Measurements from ENCODE around the gene TAB3. TPM values are rescaled to one million over a fixed set of nuclear protein-coding genes. Genes with fewer than 3 reads are reported as not detected.
A peak's percentile ranks its signal among the peaks of the same experiment; 100 is the strongest.

Gene TAB3
- total RNA-seq, 1 experiment from 2014 or later: 33.9 TPM

DNA sequence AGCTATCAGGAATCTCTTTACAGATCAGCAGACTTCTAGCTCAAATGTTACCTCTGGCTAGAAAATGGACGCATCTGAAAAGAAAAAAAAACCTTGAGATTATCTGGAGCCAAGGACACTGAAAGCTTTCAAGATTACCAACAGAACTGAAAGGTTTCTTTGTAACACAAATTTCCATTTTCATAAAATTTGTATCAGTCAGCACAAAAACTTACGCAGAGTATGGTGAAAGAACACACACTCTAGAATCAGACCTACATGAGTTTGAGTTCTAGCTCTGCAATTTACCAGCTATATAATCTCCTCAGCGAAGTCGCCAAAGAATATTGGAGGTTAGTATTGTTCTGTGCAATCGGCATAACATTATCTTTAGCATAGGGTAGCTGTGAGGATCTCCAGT lies 1.8 kb downstream of the TAB3 start:
- DNase-seq (ENCODE audit: low read depth): no peak

DNA sequence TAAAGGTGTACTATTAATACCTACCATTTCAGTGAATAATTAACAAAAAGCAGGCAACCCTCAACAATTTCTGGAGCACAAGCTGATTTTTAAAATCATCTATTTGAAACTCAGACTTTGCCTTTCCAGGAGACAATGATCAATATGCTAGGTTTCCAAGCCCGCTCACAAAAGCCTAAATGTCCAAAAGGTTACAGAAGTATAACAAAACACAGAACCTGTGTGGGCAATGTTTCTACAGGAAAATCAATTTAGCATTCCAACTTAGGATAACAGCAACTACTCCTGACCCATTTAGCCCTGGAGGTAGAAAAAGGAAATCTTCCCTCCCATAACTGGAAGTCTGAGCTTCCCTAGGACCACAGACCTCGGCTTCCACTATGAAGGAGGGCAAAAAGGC lies 3.9 kb downstream of the TAB3 start:
- DNase-seq (ENCODE audit: low read depth): no peak

DNA sequence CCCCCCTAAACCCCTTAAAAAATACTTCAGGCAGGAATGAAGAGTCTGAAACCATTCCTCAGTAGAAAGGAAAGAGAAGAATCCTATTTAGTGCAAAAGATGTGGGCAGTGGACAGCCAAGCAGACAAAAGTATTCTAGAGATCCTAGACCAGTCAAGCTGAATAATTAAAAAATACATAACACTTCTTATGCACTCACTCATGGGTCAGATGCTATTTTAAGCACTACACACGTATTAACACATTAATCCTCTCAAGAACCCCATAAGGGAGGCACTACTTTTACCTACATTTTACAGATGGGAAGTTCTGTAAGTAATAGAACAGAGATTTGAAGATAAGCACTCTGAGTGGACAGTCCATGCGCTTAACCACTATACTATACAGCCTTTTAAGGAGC lies 5.9 kb downstream of the TAB3 start:
- DNase-seq (ENCODE audit: low read depth): no peak

DNA sequence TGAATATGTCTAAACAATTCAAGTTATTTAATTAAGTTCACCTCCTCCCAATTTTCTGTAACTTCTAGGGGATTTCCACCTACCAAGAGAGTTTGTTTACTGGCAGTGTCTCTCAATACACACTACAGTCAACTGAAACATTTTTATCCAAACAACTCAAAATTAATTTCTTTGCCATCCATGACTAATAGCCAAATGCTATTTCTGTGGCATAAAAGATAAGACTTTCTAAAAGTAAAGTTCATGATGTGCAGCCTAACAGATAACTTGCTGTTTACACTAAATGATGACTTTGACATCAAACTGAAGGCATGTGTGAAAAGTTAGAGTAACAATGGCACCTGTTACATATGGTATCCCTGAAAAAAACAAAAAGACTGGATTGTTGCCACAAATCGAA lies 7.3 kb downstream of the TAB3 start:
- DNase-seq (ENCODE audit: low read depth): no peak

DNA sequence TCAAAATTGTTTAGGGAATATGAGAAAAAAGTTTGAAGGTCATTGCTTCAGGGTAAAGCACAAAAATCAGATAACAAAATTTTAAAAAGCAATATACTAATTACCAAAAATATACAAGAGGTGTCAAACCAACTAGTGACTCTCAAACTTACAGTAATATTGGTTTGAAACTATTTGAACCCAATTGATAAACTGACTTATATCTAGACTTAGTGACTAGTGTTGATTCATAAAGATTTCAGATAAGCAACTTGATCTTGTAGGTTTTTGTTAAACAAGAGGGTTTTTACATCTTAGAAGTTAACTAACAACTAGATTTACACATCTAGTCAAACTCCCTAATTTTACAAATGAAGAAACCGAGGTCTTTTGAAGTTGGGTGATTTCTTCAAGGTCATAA lies 7.7 kb downstream of the TAB3 start:
- DNase-seq (ENCODE audit: low read depth): no peak

DNA sequence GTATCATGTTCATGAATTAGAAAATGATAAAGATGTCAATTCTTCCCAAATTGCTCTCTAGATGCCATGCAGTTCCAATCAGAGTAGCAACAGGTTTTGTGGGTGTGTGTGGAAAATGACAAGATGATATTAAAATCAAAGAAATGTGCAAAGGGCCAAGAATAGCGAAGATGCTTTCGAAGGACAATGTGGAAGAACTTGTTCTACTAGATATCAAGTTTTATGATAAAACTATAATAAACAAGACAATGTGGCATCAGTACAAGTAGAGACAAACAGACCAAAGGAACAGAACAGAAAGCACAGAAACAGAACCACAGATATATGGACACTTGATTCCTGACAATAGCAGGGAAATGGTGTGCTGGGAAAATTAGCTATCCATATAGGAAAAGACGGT lies 9.0 kb downstream of the TAB3 start:
- no peak for DNase-seq (ENCODE audit: low read depth)

DNA sequence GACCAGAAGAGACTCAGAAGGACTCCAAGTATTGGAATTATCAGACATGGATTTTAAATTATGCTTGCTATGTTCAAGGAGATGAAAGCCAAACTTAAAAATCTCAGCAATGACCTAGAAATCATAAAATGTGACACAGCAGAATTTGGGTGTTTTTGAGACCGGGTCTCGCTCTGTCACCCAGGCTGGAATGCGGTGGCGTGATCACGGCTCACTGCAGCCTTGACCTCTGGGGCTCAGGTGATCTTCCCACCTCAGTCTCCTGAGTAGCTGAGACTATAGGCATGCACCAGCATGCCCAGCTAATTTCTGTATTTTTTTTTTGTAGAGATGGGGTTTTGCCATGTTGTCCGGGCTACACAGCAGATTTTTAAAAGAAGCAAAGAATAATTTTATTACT lies 12.7 kb downstream of the TAB3 start:
- no peak for DNase-seq (ENCODE audit: low read depth)

DNA sequence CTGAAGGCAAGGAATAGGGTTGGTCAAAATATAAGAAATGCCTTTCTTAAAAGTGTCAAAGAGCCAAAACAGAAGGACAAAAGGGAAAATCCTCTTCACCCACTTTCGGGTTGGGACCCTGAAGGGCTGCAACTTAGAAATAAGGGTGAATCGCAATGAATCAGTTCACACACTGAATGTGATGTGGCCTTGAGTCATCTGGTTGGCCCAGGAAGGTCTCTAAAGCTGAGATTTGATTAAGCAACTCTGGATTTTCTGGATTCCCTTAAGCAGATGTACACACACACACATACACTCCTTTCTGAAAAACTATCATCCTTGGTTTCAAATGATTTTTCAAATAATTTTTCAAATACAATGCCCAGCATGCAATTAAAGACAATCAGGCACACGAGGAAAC lies 13.1 kb downstream of the TAB3 start:
- peak; percentile 75 for DNase-seq (ENCODE audit: low read depth)

DNA sequence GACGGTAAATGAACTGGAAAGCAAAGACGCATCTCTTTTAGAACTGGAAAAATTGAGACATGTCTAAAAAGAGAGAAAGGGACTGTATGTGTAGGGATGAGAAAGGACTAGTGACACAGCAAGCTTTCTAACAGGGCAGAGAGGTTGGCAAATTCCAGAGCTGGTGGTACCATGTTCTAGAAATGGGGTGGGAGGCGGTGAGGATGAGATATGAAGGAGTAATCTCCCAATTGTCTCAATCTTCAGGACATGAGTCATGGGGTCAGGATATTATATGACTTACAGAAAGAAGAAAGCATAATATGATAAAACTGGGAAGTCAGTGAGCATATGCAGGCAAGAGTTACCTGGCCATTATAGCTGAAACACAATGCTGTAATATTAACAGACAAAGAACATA lies 14.2 kb downstream of the TAB3 start:
- DNase-seq (ENCODE audit: low read depth): no peak

DNA sequence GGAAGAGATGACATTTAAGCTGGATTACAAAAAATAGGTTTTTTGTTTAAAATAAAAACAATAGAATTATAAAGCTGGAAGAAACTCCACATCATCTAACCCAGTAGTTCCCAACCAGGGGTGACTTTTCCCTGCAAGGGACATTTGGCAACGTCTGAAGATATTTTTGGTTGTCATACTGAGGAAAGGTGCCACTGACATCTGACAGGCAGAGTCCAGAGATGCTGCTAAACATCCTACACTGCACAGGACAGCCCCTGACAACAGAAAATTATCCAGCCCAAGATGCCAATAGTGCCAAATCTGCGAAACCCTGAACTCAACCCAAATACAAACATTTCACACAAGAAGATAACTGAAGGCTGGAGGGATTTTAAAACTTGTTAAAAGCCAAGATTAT lies 18.5 kb downstream of the TAB3 start:
- no peak for DNase-seq (ENCODE audit: low read depth)

DNA sequence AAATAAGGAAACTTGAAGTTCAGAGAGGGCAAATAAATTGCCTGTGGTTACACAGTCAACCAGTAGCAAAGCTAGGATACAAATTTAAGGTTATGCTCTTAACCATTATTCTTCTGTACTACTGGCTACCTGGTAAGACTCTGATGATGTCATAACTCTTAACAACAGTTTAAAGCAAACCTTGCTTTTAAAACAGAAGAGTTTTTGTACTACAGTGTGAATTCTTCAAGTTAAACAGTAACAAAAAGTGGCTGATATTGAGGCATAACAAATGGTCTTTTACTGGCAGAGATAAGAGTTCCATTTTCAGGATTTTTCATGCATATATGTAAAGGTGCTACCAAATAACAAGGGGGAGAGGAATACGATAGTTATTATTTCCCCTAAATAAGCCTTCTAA lies 23.4 kb downstream of the TAB3 start:
- no peak for DNase-seq (ENCODE audit: low read depth)

DNA sequence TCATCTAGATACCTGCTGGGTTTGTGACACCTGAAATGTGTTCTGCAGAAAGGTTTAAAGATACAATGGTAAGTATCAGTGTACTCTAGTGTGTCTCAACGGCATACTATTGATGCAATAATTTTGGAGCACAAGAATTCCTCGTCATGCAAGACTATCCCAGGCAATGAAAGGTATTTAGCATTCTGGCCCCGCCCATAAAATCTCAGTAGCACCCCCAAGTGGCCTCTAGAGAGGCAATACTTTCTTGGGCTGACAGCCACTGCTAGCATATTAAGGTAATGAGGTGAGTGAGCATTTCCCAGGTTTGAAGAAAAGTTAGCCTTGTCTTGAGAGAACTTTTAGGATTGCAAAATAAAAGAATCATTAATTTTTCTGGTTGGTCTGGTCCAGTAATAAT lies 24.0 kb downstream of the TAB3 start:
- no peak for DNase-seq (ENCODE audit: low read depth)

DNA sequence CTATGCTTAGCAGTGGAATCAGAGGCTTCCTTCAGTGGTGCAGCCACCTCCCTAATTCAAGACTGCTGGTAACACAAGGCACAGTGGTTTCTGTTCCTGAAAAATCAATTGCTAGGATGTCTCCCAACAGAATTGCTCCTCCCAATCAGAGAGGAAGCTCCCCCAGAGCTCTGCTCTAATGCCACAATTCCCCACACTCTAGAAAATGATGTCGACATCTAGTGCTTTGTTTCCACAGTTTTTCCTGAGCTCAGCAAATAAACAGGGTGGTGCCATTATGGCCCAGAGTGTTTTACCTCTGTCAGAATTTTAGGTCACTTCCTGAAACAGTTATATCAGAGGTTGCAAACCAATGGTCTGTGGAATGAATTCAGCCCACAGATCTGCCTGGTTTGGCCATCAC lies 24.7 kb downstream of the TAB3 start:
- DNase-seq (ENCODE audit: low read depth): no peak

DNA sequence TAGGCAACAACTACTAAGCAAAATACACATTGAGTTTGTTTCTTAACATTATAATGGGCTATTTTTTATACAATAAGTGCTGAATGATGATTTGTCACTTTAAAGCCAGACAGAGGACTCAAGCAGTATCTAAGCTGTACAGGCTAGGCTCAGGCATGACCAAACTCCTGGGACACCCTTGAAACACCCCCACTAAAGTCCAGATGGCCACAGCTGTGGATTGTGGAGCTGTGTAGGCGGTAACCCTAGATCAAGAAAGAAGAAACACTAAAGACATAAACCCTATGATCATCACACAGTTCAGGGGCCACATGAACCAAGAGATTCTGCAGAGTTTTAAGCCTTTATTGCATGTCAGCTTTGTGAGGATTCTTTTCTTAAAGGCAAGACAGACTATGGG lies 25.1 kb downstream of the TAB3 start:
- no peak for DNase-seq (ENCODE audit: low read depth)

DNA sequence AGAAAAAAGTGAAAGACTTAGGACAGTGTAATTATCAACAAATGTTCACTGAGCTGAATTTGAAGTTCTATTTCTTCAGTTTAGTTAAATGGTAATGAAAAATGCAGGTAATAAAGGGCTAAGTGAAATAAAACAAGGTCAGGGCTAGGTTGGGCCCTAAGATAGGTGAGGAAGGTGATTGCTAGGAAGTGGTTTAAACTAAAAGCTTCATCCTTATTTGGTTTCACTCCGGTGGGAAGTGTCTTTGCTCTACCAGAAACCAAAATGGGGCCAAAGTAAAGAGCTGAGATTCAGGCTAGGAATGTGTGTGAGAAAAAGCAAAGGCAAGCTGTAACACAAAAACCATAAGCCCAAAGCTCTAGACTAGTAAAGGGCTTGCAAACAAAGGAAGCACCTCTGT lies 31.0 kb downstream of the TAB3 start:
- DNase-seq (ENCODE audit: low read depth): no peak

DNA sequence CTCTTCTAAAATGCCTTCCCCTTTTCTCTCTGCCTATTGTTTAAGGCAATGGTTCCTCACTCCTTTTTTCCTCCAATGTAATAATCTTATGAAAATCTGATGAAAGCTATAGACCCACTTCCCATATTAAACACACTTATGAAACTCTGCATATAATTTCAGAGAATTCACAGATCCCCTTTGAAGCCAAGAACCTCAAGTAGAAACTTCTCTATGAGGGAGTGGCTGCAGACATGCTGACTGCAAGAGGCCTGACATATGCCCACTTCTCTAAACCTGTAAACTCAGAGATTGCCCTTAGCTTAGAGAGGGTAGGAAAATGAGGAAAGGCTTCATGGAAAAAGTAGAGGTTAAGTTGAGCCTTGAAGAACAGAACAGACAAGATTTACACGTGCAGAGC lies 37.6 kb downstream of the TAB3 start:
- no peak for DNase-seq (ENCODE audit: low read depth)

DNA sequence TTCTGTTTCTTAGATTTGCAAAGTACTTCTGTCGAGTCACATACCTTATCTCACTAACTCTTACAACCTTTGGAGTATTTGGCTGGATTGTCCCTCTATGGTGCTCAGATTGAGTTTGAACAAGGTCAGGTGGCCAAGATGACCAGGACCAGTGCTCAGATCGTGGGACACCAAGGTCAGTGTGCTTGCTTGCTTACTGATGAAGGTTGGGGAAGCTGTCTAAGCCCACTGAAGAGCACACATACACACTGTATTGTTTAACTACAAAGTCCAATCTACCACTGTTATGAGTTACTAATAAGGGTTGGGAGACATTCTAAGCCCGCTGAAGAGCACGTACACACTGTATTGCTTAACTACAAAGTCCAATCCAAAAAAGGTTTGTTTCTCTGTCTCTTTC lies 53.7 kb downstream of the TAB3 start:
- no peak for DNase-seq (ENCODE audit: low read depth)

DNA sequence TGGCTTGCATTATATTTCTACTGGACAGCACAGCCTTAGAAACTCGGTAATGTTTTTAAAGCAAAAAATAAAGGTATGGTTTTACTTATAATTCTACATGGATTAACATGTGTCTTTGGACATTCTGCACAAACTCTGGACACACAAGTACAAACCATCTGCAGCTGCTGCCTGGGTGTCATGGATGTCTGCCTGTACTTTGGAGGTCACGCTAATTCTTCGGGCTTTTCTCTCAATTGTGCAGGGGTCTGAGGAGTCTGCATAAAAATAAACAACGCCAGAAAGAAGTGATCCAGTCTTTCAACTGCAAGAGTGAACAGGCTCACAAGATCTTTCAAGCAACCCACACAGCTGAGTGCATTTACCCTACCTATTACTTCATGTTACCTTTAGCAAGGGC lies 55.2 kb downstream of the TAB3 start:
- no peak for DNase-seq (ENCODE audit: low read depth)

DNA sequence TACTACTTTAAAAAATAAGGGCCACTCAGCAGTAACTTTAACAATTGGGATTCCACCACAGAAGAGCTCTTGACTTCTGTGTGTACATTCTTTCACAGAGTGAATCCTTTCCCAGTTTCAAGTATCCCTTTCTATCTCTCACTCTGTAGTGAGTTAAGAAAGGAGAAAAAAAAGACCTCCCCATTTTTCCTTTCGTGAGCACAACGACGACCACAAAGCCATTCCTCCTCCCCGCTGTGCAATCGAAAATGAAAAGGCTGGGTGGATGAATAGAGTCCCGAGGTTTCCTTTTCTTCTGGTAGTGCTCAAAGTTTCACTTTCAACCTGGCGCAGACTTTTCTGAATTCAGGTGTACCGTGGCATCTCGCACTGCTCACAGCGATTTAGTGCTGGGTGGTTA lies 58.0 kb downstream of the TAB3 start:
- DNase-seq (ENCODE audit: low read depth): no peak

DNA sequence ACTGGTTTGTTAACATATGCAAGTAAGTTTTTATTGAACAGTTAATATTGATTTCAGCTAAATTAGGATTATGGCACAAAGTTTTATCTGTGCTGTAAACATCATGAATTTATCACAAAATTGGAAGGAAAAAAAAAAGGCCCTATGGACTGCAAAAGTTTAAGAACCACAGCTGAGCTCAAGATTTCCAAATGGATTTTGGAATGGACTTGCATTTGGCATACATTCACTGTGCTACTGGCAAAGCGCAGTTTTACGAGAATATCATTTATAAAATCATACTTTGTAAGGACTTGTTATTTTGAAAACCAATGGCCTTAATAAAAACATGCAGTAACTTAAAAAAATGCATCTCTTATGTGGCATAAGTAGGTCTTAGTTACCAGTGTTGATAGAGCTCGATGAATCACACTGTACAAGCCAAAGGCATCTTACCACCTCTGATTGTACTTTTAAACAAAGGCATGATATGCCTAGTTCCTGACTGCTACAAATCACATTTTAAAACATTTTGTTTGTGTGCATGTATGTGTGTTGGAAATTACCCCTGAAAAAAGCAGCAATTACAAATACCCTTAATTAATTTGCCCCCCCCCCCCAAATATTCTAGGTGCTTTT lies 58.6 kb downstream of the TAB3 start:
- no peak for DNase-seq (ENCODE audit: low read depth)

DNA sequence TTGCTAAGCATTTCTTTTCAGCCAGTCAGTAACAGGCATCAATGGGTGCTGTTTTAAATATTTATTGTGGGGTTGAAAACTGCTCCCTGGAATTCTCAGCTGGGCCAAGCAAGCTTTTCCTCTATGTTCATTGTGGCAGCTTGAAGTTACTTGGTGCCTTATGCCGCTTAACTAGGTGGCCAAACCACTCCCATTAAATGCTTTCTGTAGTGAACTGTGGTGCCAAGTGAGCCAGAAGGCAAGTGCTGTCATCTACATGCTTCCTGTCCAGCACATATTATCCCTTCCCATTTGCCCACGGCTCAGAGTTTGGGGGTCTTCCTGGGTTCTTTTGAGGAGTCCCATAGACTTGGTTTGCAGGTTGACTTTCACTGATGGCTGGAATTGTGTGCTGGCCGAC lies 64.8 kb downstream of the TAB3 start:
- no peak for DNase-seq (ENCODE audit: low read depth)

DNA sequence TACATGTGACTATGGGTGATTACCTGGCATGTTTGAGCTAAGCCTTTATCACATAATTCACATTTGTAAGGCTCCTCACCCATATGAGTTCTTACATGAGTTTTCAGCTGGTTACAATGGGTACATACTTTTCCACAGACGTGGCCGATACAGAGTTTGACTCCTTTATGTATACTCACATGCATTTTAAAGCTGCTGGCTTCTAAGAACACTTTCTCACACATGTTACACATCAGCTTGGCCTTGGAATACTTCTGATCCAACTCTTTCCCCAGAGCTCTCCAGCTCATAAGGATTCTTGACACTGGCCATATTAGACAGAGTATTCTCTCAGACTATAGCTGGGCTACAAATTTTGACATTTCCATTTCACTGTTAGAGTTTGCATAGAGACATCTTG lies 66.3 kb downstream of the TAB3 start:
- DNase-seq (ENCODE audit: low read depth): no peak

DNA sequence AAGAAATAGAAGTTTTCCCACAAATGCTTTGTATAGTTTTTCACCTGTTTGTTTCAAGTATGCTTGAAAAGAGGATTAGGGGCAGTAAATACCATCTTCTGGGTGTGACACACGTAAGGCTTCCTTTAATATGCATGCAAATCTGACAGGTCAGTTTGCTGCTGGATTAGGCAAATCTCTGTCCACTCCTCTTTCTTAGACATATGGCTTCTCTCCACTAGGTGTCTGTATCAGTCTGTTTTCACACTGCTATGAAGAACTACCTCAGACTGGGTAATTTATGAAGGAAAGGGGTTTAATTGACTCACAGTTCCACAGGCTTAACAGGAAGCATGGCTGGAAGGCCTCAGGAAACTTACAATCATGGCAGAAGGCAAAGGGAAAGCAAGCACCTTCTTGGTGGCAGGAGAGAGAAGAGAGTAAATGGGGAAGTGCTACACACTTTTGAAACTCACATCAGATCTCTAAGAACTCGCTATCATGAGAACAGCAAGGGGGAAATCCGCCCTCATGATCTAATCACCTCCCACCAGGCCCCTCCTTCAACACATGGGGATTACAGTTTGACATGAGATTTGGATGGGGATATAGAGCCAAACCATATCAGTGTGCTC lies 66.9 kb downstream of the TAB3 start:
- peak; percentile 2 for DNase-seq (ENCODE audit: low read depth)

DNA sequence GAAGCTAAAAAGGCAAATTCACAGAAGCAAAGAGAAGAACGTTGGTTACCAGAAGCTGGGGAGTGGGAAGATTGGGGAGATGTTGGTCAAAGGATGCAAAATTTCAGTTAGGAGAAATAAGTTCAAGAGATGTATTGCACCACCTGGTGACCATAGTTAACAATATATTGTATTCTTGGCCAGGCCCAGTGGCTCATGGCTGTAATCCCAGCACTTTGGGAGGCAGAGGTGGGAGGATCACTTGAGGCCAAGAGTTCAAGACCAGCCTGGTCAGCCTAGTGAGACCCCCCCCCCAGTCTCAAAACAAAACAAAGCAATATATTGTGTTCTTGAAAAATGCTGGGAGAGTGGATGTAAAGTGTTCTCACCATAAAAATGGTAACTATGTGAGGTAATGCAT lies 67.9 kb downstream of the TAB3 start:
- peak; percentile 6 for DNase-seq (ENCODE audit: low read depth)

Measured in M059J (cell line).